PFSK-1 (cell line): ENCODE data around the gene NAXE.

ENCODE experiments used
- FOXP2 ChIP-seq: optimal IDR thresholded peaks from 2 replicates; pipeline ENCODE3; 2011; ENCODE audit warnings: borderline replicate concordance, control low read depth, inconsistent platforms; ENCODE audit not compliant: insufficient read depth; ENCODE audit errors: extremely low read length, extremely low read depth
- POLR2AphosphoS5 ChIP-seq: IDR thresholded peaks from 2 replicates; pipeline ENCODE4 v1.6.1; 2012; ENCODE audit warnings: low read depth, mild to moderate bottlenecking, control low read depth, low read length, moderate library complexity
- REST ChIP-seq, 2 experiments: IDR thresholded peaks; 2 replicates each; pipeline versions ENCODE4 v1.6.1 to v1.8.0; 2011 to 2012; ENCODE audit warnings: low read depth in 2 of 2, low read length in 2 of 2, control low read depth in 1 of 2, inconsistent platforms in 1 of 2, mild to moderate bottlenecking in 1 of 2, moderate library complexity in 1 of 2; ENCODE audit not compliant: insufficient read depth in 1 of 2
- SIN3A ChIP-seq: IDR thresholded peaks from 2 replicates; pipeline ENCODE4 v1.6.1; 2012; ENCODE audit warnings: mild to moderate bottlenecking, low read length, moderate library complexity, borderline replicate concordance; ENCODE audit not compliant: insufficient read depth
- TAF1 ChIP-seq: IDR thresholded peaks from 2 replicates; pipeline ENCODE4 v1.6.1; 2012; ENCODE audit warnings: low read length, control low read depth, borderline replicate concordance; ENCODE audit not compliant: insufficient read depth

The NAXE gene

GRCh38 chr1:156577550-156577949 lies 14.0 kb upstream of the NAXE start:
- no peak for TF ChIP-seq TAF1
- TF ChIP-seq SIN3A = no peak
- TF ChIP-seq REST (IDR thresholded peaks at IDR 0.05; ENCODE audit: insufficient read depth in 1 of 2, low read depth in 2 of 2, low read length in 2 of 2) = no peak
- TF ChIP-seq POLR2AphosphoS5 = no peak
- no peak for TF ChIP-seq FOXP2

GRCh38 chr1:156578055-156578454 lies 13.5 kb upstream of the NAXE start:
- TF ChIP-seq FOXP2 = no peak
- TF ChIP-seq TAF1 = no peak
- no peak for TF ChIP-seq POLR2AphosphoS5
- no peak for TF ChIP-seq REST (IDR thresholded peaks at IDR 0.05; ENCODE audit: insufficient read depth in 1 of 2, low read depth in 2 of 2, low read length in 2 of 2)
- no peak for TF ChIP-seq SIN3A

GRCh38 chr1:156579472-156579871 lies 12.1 kb upstream of the NAXE start, which contains the start of gene TTC24:
TTC24 (plus strand) TSS chr1:156579723; CDS start chr1:156581365, 1,642 bp downstream.
- TF ChIP-seq REST (IDR thresholded peaks at IDR 0.05; ENCODE audit: insufficient read depth in 1 of 2, low read depth in 2 of 2, low read length in 2 of 2) = no peak
- TF ChIP-seq POLR2AphosphoS5 = no peak
- TF ChIP-seq SIN3A = no peak
- no peak for TF ChIP-seq FOXP2
- no peak for TF ChIP-seq TAF1

- TF ChIP-seq POLR2AphosphoS5 = no peak
- no peak for TF ChIP-seq FOXP2
- TF ChIP-seq TAF1 = no peak
- no peak for TF ChIP-seq SIN3A
- no peak for TF ChIP-seq REST (IDR thresholded peaks at IDR 0.05; ENCODE audit: insufficient read depth in 1 of 2, low read depth in 2 of 2, low read length in 2 of 2)
Observed at GRCh38 chr1:156581661-156582387, 9.8 kb upstream of the NAXE start.
